ENCODE results near the gene FURIN. TPM values are rescaled to one million over a fixed set of nuclear protein-coding genes. Genes with fewer than 3 reads are reported as not detected.
A peak's percentile ranks its signal among the peaks of the same experiment; 100 is the strongest.

FURIN gene
- polyA plus RNA-seq, 3 donors, result 6.5 to 47.3 (median 14.3) TPM

GRCh38 chr15:90862487-90862886, 5.9 kb upstream of the FURIN start:
- Histone ChIP-seq H3K79me2 (ENCODE audit: insufficient read depth, low read length) (no peaks in the 10 kb centered on the region), H3K9me3 (replicated peaks in 1 of 2; ENCODE audit: control insufficient read depth in 1 of 2, insufficient read depth in 1 of 2, low read length in 2 of 2) (no peaks in the 10 kb centered on the region), H3K4me2 (replicated peaks; ENCODE audit: extremely low read depth, low read length, poor library complexity, severe bottlenecking) (no peak overlapping the region), H3K27ac (ENCODE audit: low read depth in 1 of 2, low read length in 2 of 2) (peak overlapping the region; percentile 87 to 88), H3K9ac (ENCODE audit: insufficient read depth, low read length, poor library complexity, severe bottlenecking) (no peak overlapping the region), H3K4me1 (ENCODE audit: control insufficient read depth in 1 of 2, insufficient read depth in 2 of 2, low read length in 2 of 2) (peaks cover 63 to 79% of the 10 kb centered on the region in 2 donors), H4K20me1 (ENCODE audit: insufficient read depth, low read length) (no peaks in the 10 kb centered on the region), H3K36me3 (replicated peaks in 1 of 2; ENCODE audit: control insufficient read depth in 1 of 2, insufficient read depth in 2 of 2, low read length in 2 of 2) (no peaks in the 10 kb centered on the region), H3K27me3 (ENCODE audit: control insufficient read depth in 2 of 2, insufficient read depth in 2 of 2, low read length in 2 of 2) (no peaks in the 10 kb centered on the region), H3K4me3 (replicated peaks in 1 of 3; ENCODE audit: low read depth in 2 of 3, low read length in 3 of 3) (no peak overlapping the region), H2AFZ (ENCODE audit: insufficient read depth, low read depth, low read length, poor library complexity, severe bottlenecking) (peak overlapping the region; percentile 43)
- Mint-ChIP-seq H3K27me3 (ENCODE audit: low read depth in 3 of 3) (no peaks in the 10 kb centered on the region), H3K9me3 (peaks cover 0 to 3% (median 0%) of the 10 kb centered on the region in 7 donors), H3K36me3 (peaks cover 3% of the 10 kb centered on the region in 2 donors), H3K27ac (peak overlapping the region; percentile 95 to 98 (median 96)), H3K4me3 (no peak overlapping the region), H3K4me1 (peaks cover 62% of the 10 kb centered on the region)
- no peak for TF ChIP-seq CTCF (IDR thresholded peaks at IDR 0.05)
- no CpG with 5 or more reads among the region's 6 CpGs for whole genome bisulfite sequencing (ENCODE audit: insufficient coverage)
- DNase-seq, result no peak
- intact Hi-C loops (cut with micrococcal nuclease), result loop anchor here in 1 of 2 donors (10.0 kb wide), 1 partner anchor 298 kb away; no protein-coding TSS in a partner anchor

- H3K9ac ChIP-seq (ENCODE audit: insufficient read depth, low read length, poor library complexity, severe bottlenecking), result peak overlapping the region; percentile 34
- peak overlapping the region; percentile 43 for H2AFZ ChIP-seq (ENCODE audit: insufficient read depth, low read depth, low read length, poor library complexity, severe bottlenecking)
- peaks cover 66% of the 10 kb centered on the region for H3K4me1 Mint-ChIP-seq
- no peaks in the 10 kb centered on the region for H3K36me3 ChIP-seq (replicated peaks in 1 of 2; ENCODE audit: control insufficient read depth in 1 of 2, insufficient read depth in 2 of 2, low read length in 2 of 2)
- no peaks in the 10 kb centered on the region for H3K27me3 ChIP-seq (ENCODE audit: control insufficient read depth in 2 of 2, insufficient read depth in 2 of 2, low read length in 2 of 2)
- peaks cover 66 to 86% of the 10 kb centered on the region in 2 donors for H3K4me1 ChIP-seq (ENCODE audit: control insufficient read depth in 1 of 2, insufficient read depth in 2 of 2, low read length in 2 of 2)
- peak overlapping the region; percentile 87 to 88 for H3K27ac ChIP-seq (ENCODE audit: low read depth in 1 of 2, low read length in 2 of 2)
- H3K4me3 ChIP-seq (replicated peaks in 1 of 3; ENCODE audit: low read depth in 2 of 3, low read length in 3 of 3), result peak overlapping the region in 1 of 3 experiments; percentile 11
- peaks cover 0 to 2% (median 0%) of the 10 kb centered on the region in 7 donors for H3K9me3 Mint-ChIP-seq
- H3K4me3 Mint-ChIP-seq, result peak overlapping the region; percentile 57 to 79
- H3K27me3 Mint-ChIP-seq (ENCODE audit: low read depth in 3 of 3), result no peaks in the 10 kb centered on the region
- peak overlapping the region; percentile 35 for H3K4me2 ChIP-seq (replicated peaks; ENCODE audit: extremely low read depth, low read length, poor library complexity, severe bottlenecking)
- intact Hi-C loops (cut with micrococcal nuclease), result loop anchor here in 1 of 2 donors (10.0 kb wide), 1 partner anchor 298 kb away; no protein-coding TSS in a partner anchor
- DNase-seq, result peak; percentile 86 to 91 (median 91)
- H4K20me1 ChIP-seq (ENCODE audit: insufficient read depth, low read length), result no peaks in the 10 kb centered on the region
- H3K79me2 ChIP-seq (ENCODE audit: insufficient read depth, low read length), result no peaks in the 10 kb centered on the region
- H3K9me3 ChIP-seq (replicated peaks in 1 of 2; ENCODE audit: control insufficient read depth in 1 of 2, insufficient read depth in 1 of 2, low read length in 2 of 2), result no peaks in the 10 kb centered on the region
- TF ChIP-seq CTCF (IDR thresholded peaks at IDR 0.05), result no peak
- 5% methylated on average over 3 of the region's 5 CpGs for WGBS (ENCODE audit: insufficient coverage)
- peaks cover 3% of the 10 kb centered on the region in 2 donors for H3K36me3 Mint-ChIP-seq
- H3K27ac Mint-ChIP-seq, result peak overlapping the region; percentile 95 to 98 (median 96)
These were observed 5.2 kb upstream of the FURIN start for GRCh38 chr15:90862964-90863778.
